ENCODE results near the gene LRIG1. TPM values are rescaled to one million over a fixed set of nuclear protein-coding genes. Genes with fewer than 3 reads are reported as not detected.

LRIG1 gene
- total and polyA plus RNA-seq, 10 of the 15 experiments (the other 5 are each of a cell fraction or from before 2014, with no cell fraction given), result 0.84 to 16.4 (median 8.1) TPM

DNA sequence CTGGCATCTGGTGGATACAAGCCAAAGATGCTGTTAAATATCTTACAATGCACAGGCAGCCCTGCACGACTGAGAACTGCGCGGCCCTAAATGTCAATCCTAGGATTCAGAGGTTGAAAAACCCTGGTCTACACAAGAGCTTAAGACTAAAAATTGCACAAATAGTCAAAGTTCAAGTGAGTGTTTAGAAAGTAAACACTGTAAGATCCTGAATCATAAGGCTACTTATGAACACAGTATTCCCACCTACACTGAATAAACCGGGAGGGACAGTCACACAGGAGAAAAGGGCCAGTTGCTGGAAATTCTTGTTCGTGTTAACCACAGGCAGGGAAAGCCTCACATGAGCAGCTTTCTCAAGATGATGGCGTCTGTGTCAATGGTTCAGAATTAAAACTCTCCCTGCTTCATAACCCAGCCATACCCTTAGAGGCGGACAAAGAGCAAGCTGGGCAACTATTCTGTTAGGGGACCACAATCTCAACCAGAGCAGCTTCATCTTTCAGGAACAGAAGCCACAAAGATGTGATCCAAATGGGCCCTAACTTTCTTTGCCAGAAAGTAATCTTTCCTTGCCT is 37.7 kb downstream of the LRIG1 start:
- no peak for FAIRE-seq
- no peak overlapping the region for H3K9ac ChIP-seq (ENCODE audit: control insufficient read depth, insufficient read depth, low read length)
- RAD21 ChIA-PET (ENCODE audit: unreplicated experiment), result interaction anchor here (1.0 kb wide), 1 partner anchor 55 kb away, joined by 3 read pairs; no protein-coding TSS in a partner anchor

DNA sequence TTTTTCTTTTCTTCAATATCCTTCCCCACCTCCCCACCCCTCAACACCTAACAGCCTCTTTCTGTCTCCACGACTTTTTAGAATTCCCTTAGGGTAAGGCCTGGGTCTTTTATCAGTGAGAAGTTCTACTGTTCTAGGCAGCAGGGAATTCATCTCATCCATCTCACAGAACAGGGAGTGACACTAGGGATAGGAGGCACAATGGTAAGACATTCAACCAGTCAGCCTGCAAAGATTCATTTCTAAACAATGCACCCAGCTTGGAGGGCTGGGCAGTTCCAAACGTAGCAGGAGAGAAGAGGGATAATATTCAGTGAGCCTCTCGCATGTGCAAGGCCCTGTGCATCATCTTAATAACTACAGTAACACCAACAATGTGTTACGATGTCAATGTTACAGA is 43.6 kb downstream of the LRIG1 start:
- Histone ChIP-seq H3K4me2 (ENCODE audit: control insufficient read depth, insufficient read depth) (no peak overlapping the region), H3K9ac (ENCODE audit: control insufficient read depth, insufficient read depth, low read length) (no peak overlapping the region), H3K4me3 (no peak overlapping the region), H3K4me1 (ENCODE audit: control insufficient read depth, insufficient read depth, low read length) (no peaks in the 10 kb centered on the region), H3K27me3 (replicated peaks in 1 of 2; ENCODE audit: control insufficient read depth in 2 of 2, insufficient read depth in 2 of 2, low read length in 1 of 2) (no peaks in the 10 kb centered on the region), H3K36me3 (ENCODE audit: control insufficient read depth in 2 of 2, insufficient read depth in 2 of 2, low read length in 1 of 2) (no peaks in the 10 kb centered on the region; a peak in 2 of 4 replicates), H2AFZ (ENCODE audit: control insufficient read depth, low read depth, low read length) (no peak overlapping the region), H3K27ac (ENCODE audit: control insufficient read depth, insufficient read depth) (no peak overlapping the region), H3K9me3 (replicated peaks; ENCODE audit: control insufficient read depth, insufficient read depth, low read length) (no peaks in the 10 kb centered on the region), H3K79me2 (ENCODE audit: control insufficient read depth, insufficient read depth, low read length) (no peaks in the 10 kb centered on the region), H4K20me1 (ENCODE audit: control insufficient read depth, insufficient read depth) (no peaks in the 10 kb centered on the region)
- WGBS (ENCODE audit: insufficient coverage, insufficient replicate concordance, low lambda C conversion rate, missing lambda C conversion rate), result 48% methylated on average over 4 of the region's 4 CpGs
- ATAC-seq, result no peak
- no peak for DNase-seq (ENCODE audit: low read depth, low spot score)
- ChIA-PET SMC1A (ENCODE audit: uncharacterized antibody, unreplicated experiment) (no interaction called here), RAD21 (ENCODE audit: unreplicated experiment) (no interaction called here), POLR2A (no interaction called here), CTCF (no interaction called here)
- in situ Hi-C loops (cut with MboI), result no loop called here
- intact Hi-C loops (cut with micrococcal nuclease; ENCODE audit: unreplicated experiment), result no loop called here
- no peak for FAIRE-seq
- no TSS peak for BruUV-seq (replicated peaks)
- TF ChIP-seq ZBED1 (IDR thresholded peaks at IDR 0.05; ENCODE audit: borderline replicate concordance) (no peak), MXI1 (IDR thresholded peaks at IDR 0.05; ENCODE audit: low read depth, low read length) (no peak), RAD51 (IDR thresholded peaks at IDR 0.05) (no peak), HSF1 (IDR thresholded peaks at IDR 0.05; ENCODE audit: low read depth, low read length) (no peak)

More for the DNA sequence above, 37.7 kb downstream of the LRIG1 start:
- Histone ChIP-seq H3K4me2 (ENCODE audit: control insufficient read depth, insufficient read depth) (no peak overlapping the region), H4K20me1 (ENCODE audit: control insufficient read depth, insufficient read depth) (no peaks in the 10 kb centered on the region), H3K4me1 (ENCODE audit: control insufficient read depth, insufficient read depth, low read length) (peaks cover 7% of the 10 kb centered on the region), H3K27ac (ENCODE audit: control insufficient read depth, insufficient read depth) (no peak overlapping the region), H2AFZ (ENCODE audit: control insufficient read depth, low read depth, low read length) (no peak overlapping the region), H3K79me2 (ENCODE audit: control insufficient read depth, insufficient read depth, low read length) (peaks cover 5% of the 10 kb centered on the region), H3K27me3 (replicated peaks in 1 of 2; ENCODE audit: control insufficient read depth in 2 of 2, insufficient read depth in 2 of 2, low read length in 1 of 2) (no peaks in the 10 kb centered on the region), H3K36me3 (ENCODE audit: control insufficient read depth in 2 of 2, insufficient read depth in 2 of 2, low read length in 1 of 2) (no peaks in the 10 kb centered on the region), H3K4me3 (no peak overlapping the region), H3K9me3 (replicated peaks; ENCODE audit: control insufficient read depth, insufficient read depth, low read length) (no peaks in the 10 kb centered on the region)
- DNase-seq (ENCODE audit: low read depth, low spot score) (no peak), ATAC-seq (no peak)
- intact Hi-C loops (cut with micrococcal nuclease; ENCODE audit: unreplicated experiment), result no loop called here
- TF ChIP-seq RAD51 (IDR thresholded peaks at IDR 0.05) (no peak), POLR2AphosphoS5 (IDR thresholded peaks at IDR 0.05; ENCODE audit: low read length) (no peak), LARP7 (IDR thresholded peaks at IDR 0.05) (no peak), TCF12 (IDR thresholded peaks at IDR 0.05; ENCODE audit: low read depth, low read length) (no peak), CBFB (IDR thresholded peaks at IDR 0.05; ENCODE audit: low read depth) (no peak), HDGF (IDR thresholded peaks at IDR 0.05) (no peak), FOXK2 (IDR thresholded peaks at IDR 0.05) (no peak), NRF1 (conservative IDR thresholded peaks at IDR 0.05; ENCODE audit: low read depth, low read length) (no peak), BRCA1 (IDR thresholded peaks at IDR 0.05; ENCODE audit: low read depth, low read length) (no peak), KDM1A (IDR thresholded peaks at IDR 0.05; ENCODE audit: borderline replicate concordance) (no peak), SUZ12 (IDR thresholded peaks at IDR 0.05; ENCODE audit: unreplicated experiment) (no peak)
- TF ChIP-seq, protein P1, sequence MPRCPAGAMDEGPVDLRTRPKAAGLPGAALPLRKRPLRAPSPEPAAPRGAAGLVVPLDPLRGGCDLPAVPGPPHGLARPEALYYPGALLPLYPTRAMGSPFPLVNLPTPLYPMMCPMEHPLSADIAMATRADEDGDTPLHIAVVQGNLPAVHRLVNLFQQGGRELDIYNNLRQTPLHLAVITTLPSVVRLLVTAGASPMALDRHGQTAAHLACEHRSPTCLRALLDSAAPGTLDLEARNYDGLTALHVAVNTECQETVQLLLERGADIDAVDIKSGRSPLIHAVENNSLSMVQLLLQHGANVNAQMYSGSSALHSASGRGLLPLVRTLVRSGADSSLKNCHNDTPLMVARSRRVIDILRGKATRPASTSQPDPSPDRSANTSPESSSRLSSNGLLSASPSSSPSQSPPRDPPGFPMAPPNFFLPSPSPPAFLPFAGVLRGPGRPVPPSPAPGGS (IDR thresholded peaks at IDR 0.05; ENCODE audit: borderline replicate concordance, insufficient read depth, low read depth, low read length, poor library complexity, severe bottlenecking), result no peak
- ChIA-PET POLR2A (no interaction called here), CTCF (interaction anchor here (0.8 kb wide), 1 partner anchor 14 kb away, joined by 3 read pairs; no protein-coding TSS in a partner anchor), SMC1A (ENCODE audit: uncharacterized antibody, unreplicated experiment) (interaction anchor here (0.9 to 1.7 kb wide), 6 partner anchors 10 to 186 kb away, joined by 3 to 6 read pairs (median 4); no protein-coding TSS in a partner anchor)
- BruUV-seq (replicated peaks), result no TSS peak
- WGBS (ENCODE audit: insufficient coverage, insufficient replicate concordance, low lambda C conversion rate, missing lambda C conversion rate), result 75% methylated on average over 7 of the region's 7 CpGs
- in situ Hi-C loops (cut with MboI), result no loop called here
